H1 (cell line): ENCODE data around the gene ABCF2.

Experiments
- CREB1 ChIP-seq: IDR thresholded peaks from 2 replicates; pipeline ENCODE4 v1.6.1; 2012; ENCODE audit warnings: inconsistent platforms
- CTCF ChIP-seq, 3 experiments: IDR thresholded peaks; 1 replicate in 2 of 3; 2 replicates in 1 of 3; pipeline versions ENCODE4 v1.5.1 to v1.6.1; 2011; ENCODE audit warnings: low read length in 3 of 3, mild to moderate bottlenecking in 3 of 3, inconsistent platforms in 2 of 3, low read depth in 1 of 3, moderate library complexity in 1 of 3; ENCODE audit not compliant: insufficient read depth in 1 of 3; ENCODE audit errors: control extremely low read depth in 1 of 3
- JUN ChIP-seq: IDR thresholded peaks from 2 replicates; pipeline ENCODE4 v1.6.1; 2011; ENCODE audit warnings: low read depth, mild to moderate bottlenecking, improper control_type of control experiment, low read length
- NRF1 ChIP-seq: IDR thresholded peaks from 2 replicates; pipeline ENCODE4 v1.6.1; 2011; ENCODE audit warnings: mild to moderate bottlenecking, low read depth, low read length, improper control_type of control experiment
- TF ChIP-seq, protein P1 (sequence below): IDR thresholded peaks from 2 replicates; pipeline ENCODE4 v1.6.1; 2011; ENCODE audit warnings: low read length, improper control_type of control experiment

DNA sequence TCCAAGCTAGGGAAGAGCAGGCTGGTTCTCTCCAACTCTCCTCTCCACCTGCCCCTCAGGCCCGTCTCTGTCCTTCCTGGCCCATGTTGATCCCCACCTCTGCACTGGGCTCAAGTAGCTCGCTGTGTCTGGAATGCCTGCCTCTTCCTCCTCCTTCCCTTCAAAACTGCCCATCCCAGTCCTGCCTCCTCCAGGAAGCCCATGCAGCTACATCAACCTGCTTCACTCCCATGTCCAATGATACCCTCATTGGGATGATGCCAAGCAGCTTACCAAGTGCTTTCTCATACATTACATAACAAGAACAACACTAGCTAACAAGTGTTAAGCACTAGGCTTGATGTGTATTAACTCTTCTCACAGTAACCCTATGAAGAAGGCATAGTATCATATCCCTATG lies 48.2 kb downstream of the ABCF2 start:
- TF ChIP-seq NRF1 (no peak), JUN (no peak), CREB1 (no peak), CTCF (IDR thresholded peaks at IDR 0.05; ENCODE audit: control extremely low read depth in 1 of 3, insufficient read depth in 1 of 3, low read depth in 1 of 3, low read length in 3 of 3) (no peak)
- TF ChIP-seq, protein P1, sequence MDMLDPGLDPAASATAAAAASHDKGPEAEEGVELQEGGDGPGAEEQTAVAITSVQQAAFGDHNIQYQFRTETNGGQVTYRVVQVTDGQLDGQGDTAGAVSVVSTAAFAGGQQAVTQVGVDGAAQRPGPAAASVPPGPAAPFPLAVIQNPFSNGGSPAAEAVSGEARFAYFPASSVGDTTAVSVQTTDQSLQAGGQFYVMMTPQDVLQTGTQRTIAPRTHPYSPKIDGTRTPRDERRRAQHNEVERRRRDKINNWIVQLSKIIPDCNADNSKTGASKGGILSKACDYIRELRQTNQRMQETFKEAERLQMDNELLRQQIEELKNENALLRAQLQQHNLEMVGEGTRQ = no peak
